Liver (tissue), 3 donors: ENCODE measurements around the gene DUSP3.

Experiments
- CTCF ChIP-seq: fragments of 150-350 bp; IDR thresholded peaks from 2 replicates; pipeline ENCODE4 v1.5.1; 2017; ENCODE audit warnings: improper control_type of control experiment, low read depth, low read length; ENCODE audit not compliant: missing input control
- HNF4A ChIP-seq, 2 donors: conservative IDR thresholded peaks; 2 replicates each; pipeline ENCODE4 v1.6.1; 2016; ENCODE audit warnings: antibody characterized with exemption in 2 of 2, mild to moderate bottlenecking in 2 of 2
- TAF1 ChIP-seq: conservative IDR thresholded peaks from 2 replicates; pipeline ENCODE4 v1.6.1; 2016; ENCODE audit warnings: antibody characterized with exemption, mild to moderate bottlenecking
- donor health status: healthy.
- donor health status: healthy.

GRCh38 chr17:43826206-43826605 is 47.4 kb upstream of the DUSP3 start:
- TF ChIP-seq CTCF = no peak
- no peak for TF ChIP-seq TAF1
- TF ChIP-seq HNF4A (conservative IDR thresholded peaks at IDR 0.05) = no peak
